GM10847 (cell line): Measurements from ENCODE around the gene FAM53A.

Source experiments
- POLR2A ChIP-seq: IDR thresholded peaks from 2 replicates; pipeline ENCODE4 v1.6.1; 2011; ENCODE audit not compliant: insufficient read length; ENCODE audit errors: extremely low read depth

FAM53A gene

GRCh38 chr4:1683736-1684505, at the start of gene FAM53A:
FAM53A (minus strand) TSS chr4:1684313; CDS start chr4:1668741, 15,572 bp downstream.
- peak; percentile 47 for TF ChIP-seq POLR2A

GRCh38 chr4:1732911-1733310, 48.8 kb upstream of the FAM53A start:
- no peak for TF ChIP-seq POLR2A

- TF ChIP-seq POLR2A: no peak
Measured at GRCh38 chr4:1731180-1731579, 47.1 kb upstream of the FAM53A start.

DNA sequence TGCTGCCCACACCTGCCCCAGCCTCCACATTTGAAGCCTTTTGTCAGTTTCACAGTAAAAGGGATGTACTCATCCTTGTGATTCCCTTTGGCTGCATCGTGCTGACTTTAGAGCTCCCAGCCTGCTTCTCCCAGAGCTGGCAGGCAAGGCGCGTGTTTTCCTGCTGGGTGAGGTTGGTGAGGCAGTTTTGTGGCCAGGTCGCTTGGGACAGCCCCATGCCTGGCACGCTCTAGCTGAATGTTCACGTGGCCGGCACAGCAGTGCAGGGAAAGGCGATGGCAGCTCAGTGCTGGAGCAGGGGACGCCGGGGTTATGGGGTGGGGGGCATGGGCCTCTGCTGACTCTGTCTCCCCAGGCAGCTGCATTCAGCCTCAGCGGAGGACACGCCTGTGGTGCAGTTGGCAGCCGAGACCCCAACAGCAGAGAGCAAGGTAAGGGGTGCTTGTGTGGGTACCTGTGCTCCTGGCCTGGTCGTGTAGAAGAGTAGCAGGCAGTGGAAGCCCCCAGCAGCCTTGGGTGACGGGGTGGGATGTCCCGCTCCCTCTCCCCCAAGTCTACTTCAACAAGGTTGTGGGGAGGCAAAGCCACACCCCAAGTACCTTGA, 46.5 kb upstream of the FAM53A start:
- no peak for TF ChIP-seq POLR2A

GRCh38 chr4:1728061-1728980, 44.2 kb upstream of the FAM53A start:
- no peak for TF ChIP-seq POLR2A

DNA sequence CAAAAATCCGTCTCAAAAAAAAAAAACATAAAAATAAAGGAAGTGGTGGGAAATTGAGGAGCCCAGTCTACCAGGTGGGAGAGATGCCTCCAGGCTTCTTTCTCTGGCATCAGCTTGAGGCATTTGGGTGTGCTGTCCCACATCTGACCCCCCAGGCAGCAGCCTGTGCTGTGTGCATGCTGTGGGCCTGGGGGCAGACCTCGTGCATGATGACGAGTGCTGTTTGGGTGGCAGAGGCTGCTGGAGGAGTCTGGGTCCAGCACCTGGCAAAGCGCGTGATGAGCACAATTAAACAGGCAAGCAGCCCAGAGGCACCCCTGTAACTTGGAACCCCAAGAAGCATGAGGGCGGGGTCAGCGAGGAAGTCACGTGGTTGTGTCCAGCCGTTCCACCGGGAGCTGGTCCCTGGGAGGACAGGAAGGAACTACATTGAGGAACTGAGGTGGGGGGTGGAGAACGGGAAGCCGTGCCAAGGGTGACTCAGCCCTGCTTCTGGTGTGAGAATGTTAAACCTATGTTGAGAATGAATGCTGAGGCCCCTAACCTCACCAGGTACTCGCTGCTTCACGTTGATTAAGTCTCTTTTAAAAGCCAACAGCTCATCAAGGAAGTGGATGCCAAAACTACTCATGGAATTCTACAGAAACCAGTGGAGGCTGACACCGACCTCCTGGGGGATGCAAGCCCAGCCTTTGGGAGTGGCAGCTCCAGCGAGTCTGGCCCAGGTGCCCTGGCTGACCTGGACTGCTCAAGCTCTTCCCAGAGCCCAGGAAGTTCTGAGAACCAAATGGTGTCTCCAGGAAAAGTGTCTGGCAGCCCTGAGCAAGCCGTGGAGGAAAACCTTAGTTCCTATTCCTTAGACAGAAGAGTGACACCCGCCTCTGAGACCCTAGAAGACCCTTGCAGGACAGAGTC, 43.3 kb upstream of the FAM53A start:
- TF ChIP-seq POLR2A: no peak

GRCh38 chr4:1726146-1726934, 42.2 kb upstream of the FAM53A start:
- no peak for TF ChIP-seq POLR2A

- no peak for TF ChIP-seq POLR2A
Measured at GRCh38 chr4:1725521-1725920, 41.4 kb upstream of the FAM53A start.

DNA sequence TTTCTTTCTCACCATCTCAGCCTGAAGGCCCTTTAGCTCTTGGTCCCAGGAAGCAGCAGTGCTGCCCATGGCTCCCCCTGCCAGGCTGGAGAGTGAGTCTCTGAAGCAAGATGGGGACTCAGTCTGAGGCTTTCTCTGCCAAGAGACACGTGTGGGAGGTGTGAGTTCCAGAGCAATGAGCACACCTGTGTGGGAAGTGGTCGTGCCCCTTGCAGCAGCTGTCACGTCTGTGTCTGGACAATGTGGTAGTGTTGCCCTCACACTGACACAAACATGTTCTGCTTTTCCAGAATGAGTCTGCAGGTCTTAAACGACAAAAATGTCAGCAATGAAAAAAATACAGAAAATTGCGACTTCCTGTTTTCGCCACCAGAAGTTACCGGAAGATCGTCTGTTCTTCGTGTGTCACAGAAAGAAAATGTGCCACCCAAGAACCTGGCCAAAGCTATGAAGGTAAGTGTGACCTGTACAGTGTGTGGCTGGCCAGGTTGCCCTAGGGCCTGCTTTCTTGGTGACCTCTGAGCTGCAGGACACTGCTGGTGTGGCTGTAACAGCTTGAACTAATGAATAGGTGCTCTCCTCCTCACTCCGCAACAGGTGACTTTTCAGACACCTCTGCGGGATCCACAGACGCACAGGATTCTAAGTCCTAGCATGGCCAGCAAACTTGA, 39.2 kb upstream of the FAM53A start:
- no peak for TF ChIP-seq POLR2A

- no peak for TF ChIP-seq POLR2A
Measured at GRCh38 chr4:1722551-1723118, 38.5 kb upstream of the FAM53A start.

DNA sequence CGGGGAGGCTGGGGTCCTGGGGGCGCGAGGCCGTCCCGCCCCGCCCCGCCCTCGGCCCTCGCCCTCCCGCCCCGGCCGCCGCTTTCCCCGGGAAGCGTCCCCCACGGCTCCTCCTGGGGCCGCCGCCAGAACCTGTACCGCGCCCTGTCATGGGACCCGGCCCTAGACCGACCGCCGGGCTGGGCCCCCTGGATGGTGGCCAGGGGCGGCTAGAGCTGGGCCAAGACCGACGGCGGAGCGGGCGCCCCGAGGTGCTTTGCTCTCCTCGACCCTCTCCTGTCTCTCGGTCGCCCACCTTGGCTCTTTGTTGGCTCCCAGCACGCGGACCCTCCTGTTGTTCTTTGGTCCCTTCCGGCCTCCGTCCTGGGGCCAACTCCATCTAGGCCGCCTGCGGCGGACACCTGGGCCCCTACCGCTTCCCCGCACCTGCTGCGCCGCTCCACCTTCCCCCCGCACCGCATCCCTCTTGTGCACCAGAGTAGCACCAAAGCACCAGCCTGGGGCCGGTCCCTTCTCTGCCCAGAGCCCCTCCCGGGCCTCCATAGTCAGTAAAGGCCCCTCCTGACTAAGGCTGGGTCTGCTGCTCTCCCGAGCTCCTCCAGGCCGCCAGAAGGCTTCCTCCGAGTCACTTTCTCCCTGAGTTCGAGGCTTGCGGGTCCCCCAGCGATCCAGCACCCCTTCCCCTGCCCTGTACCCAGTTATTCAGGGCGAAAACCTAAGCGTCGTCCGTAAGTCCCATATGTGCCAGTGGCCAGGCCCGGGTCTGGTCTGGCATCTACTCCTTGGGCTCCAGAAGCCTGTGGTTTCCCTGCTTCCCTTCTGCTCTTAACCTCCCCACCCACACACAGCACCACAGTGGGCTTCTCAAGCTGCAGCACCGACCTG, 37.8 kb upstream of the FAM53A start:
- TF ChIP-seq POLR2A: no peak

- TF ChIP-seq POLR2A: peak; percentile 47
Measured at GRCh38 chr4:1721003-1721665, 37.0 kb upstream of the FAM53A start, which contains the start of the genes TACC3 and TMEM129. TACC3 (plus strand) TSS chr4:1721521; CDS start chr4:1723422, 1,901 bp downstream. TMEM129 (minus strand) TSS chr4:1721323; CDS start chr4:1720837, 486 bp downstream.
